ENCODE data around the gene ZSWIM6. TPM values are rescaled to one million over a fixed set of nuclear protein-coding genes. Genes with fewer than 3 reads are reported as not detected.

ZSWIM6 gene
- total RNA-seq, result 20.7 and 24.8 TPM in 2 replicates

DNA sequence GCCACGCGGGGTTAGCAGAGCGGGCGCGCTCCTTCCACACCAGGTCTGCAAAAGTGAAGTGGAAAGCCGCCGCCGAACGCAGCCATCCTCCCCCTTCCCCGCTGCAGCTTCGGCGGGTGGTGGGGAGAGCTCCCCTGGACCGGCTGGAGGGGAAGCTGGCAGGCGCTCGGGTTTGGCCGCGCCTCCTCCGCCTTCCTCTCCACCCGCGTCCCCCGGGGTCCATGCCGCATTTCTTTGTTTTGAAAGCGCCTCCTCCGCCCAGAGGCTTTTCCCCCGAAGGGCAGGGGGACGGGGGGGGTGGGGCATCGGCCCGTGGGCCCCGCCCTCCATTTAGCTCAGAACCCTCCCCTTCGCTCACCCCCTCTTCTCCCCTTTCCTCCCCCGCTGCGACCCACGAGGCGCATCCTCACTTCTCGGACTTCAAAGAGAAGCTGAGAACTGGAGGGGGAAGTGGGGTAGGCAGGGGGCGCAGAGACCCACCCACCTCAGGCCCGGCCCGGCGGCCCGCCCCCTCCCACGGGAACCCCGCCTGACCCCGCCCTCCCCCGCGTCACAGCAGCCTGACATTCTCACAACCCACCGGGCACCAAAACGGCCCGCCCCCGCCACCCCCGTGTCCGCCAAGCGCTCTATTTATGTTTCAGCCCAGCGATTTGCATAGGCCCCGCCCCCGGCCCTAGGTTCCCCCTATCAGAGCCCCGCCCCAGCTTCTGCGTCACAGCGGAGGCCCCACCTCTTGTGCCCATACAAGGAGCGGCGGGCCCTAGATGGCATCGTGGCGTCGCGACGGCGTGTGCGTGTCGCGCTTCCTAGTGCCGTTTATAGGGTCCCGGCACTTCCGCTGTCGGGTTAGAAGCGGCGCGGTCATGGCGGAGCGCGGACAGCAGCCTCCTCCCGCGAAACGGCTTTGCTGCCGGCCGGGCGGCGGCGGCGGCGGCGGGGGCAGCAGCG, at the start of gene ZSWIM6:
TSS of gene ZSWIM6 (plus strand) at position 852 of the 951 bp plus-strand sequence. CDS start at position 867, 15 bp downstream.

Other genes with a start within 250 kb of the ZSWIM6 start
- 43.8 and 44.1 TPM in 2 replicates for gene SMIM15, start 169.8 kb upstream of the ZSWIM6 start, total RNA-seq